ENCODE data around the gene OR10H5.

- TF ChIP-seq CTCF (IDR thresholded peaks at IDR 0.05) (no peak), EZH2 (IDR thresholded peaks at IDR 0.05; ENCODE audit: borderline replicate concordance, insufficient read depth, low read depth, low read length, poor library complexity, severe bottlenecking) (no peak)
Measured at GRCh38 chr19:15759962-15760565, 27.4 kb upstream of the OR10H5 start.
